Measurements from ENCODE around the gene CEP72.

The CEP72 gene

GRCh38 chr5:619444-619843, 7.3 kb downstream of the CEP72 start:
- no peak for DNase-seq

DNA sequence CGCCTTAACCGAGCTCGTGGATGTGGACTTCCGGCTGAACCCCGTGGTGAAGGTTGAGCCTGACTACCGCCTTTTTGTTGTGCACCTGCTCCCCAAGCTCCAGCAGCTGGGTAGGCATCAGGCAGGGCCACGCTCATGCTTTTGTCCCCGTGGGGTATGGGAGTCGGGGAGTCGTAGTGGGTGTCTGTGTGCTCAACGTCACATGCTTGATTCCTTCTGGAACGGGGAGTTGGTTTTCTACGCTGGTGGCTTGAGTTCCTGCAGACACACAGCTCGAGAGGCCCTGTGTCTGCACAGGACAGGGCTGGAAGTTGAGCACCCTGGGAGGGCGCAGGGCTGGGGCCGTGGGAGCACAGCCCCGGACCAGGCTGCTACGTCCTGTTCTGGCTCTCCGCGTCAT, 8.0 kb downstream of the CEP72 start:
- DNase-seq = no peak

GRCh38 chr5:620586-621180, 8.5 kb downstream of the CEP72 start:
- no peak for DNase-seq

DNA sequence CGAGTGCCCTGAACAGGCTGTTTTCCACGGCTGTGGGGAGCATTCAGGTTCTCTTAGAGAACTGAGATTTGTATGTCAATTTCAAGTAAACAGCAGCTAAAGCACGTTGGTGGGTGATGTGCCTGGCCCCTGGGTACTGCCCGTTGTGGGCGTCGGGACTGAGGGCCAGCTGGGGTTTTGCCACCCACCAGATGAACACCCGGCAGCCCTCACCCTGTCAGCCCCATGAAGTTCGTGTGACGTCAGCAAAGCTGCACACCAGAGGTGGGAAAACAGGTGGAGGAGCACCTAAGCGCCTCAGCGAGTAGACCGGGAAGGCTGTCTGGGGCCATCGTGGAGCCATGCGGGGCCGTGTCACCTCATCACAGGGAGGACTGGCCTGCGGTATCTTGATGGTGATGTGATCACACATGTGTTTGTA, 9.2 kb downstream of the CEP72 start:
- DNase-seq = no peak

- no peak for DNase-seq
Measured at GRCh38 chr5:622359-622758, 10.2 kb downstream of the CEP72 start.

DNA sequence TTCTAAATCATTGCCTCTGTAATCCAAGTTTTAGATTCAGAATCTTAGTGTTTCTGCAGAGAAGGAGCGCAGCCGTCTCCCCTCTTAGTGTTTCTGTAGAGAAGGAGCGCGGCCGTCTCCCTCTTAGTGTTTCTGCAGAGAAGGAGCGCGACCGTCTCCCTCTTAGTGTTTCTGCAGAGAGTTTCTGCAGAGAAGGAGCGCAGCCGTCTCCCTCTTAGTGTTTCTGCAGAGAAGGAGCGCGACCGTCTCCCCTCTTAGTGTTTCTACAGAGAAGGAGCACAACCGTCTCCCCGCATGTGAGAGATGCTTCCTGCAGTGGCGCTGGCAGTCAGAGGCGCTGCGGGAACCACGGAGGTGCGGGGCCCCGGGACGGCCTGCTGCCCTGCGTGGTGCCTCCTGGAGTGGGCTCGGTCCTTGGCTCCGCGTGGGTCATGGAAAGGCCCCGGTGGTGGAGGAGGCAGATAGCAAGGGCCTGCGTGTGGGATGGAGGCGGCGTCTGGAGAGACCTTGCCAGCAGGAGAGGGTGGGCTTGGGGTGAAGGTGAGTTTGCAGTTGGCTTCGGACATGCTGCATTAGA, 10.9 kb downstream of the CEP72 start:
- no peak for DNase-seq

- no peak for DNase-seq
Measured at GRCh38 chr5:623531-623930, 11.4 kb downstream of the CEP72 start.

- DNase-seq = no peak
Measured at GRCh38 chr5:624118-624950, 12.2 kb downstream of the CEP72 start.

DNA sequence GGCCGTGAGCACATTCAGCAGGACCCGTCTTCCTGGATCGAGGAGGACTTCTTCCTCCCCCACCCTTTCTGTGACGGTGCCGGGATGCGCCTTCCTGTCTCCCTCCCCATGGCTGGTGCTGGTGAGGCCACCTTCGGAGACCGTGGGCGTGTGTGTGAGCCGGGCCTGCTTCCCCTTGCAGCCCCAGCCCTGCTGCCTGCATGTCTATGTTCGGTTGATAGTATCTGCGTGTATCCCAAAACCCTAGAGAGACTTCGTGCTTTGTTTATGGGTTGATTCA, 12.8 kb downstream of the CEP72 start:
- no peak for DNase-seq

DNA sequence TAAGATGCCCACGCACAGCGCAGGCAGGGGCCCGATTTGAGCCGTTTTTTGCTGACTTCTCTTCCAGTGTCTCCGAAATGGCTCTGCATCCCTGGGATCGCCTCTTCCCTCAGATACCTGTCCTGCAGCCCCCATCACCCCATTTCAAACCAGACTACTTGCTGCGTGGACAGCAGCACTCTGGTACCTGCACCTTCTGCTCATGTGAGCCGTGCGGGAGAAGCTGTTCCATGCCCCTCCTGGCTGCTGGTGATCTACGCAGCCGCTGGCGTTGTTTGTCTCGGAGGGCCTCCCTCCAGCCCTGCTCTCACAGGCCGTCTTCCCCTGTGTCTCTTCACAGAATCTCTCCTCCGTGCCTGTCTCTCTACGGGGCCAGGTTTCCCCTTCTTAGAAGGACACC, 13.4 kb downstream of the CEP72 start:
- no peak for DNase-seq

DNA sequence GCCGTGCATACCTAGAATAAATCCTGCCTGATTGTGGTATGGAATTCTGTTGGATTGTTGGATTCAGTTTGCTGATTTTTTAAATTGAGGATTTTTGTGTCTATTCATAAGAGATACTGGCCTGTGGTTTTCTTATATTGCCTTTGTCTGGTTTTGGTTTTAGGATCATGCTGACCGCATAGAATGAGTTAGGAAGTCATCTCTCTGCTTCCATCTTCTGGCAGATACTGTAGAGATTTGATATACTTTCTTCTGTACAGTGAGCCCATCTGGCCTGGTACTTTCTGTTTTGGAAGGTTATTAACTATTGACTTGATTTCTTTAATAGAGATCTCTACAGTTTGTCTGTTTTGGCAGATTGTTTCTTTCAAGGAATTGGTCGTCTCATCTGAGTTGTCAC, 14.7 kb downstream of the CEP72 start:
- DNase-seq = no peak

- no peak for DNase-seq
Measured at GRCh38 chr5:627840-628239, 15.7 kb downstream of the CEP72 start.

GRCh38 chr5:628351-629205, 16.4 kb downstream of the CEP72 start:
- peak; percentile 81 for DNase-seq

DNA sequence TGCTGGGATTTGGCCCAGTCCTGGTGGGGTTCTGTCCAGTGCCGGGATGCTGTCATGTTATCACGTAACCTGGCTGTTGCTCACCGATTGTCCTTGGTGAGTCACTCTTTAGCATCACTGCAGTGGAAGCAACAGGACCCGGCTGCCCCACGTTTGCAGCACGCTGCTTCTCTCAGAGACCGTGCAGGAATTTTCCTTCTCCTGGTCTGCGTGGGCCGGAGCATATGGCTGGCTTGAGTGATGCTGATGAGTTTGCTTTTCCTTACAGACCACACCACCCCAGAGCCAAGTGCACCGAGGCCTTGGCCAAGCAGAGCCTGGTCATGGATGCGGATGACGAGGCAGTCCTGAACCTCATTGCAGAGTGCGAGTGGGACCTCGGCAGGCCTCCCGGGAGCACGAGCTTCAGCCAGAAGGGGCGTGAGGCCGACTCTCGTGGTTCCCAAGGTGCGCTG, 21.4 kb downstream of the CEP72 start:
- no peak for DNase-seq

DNA sequence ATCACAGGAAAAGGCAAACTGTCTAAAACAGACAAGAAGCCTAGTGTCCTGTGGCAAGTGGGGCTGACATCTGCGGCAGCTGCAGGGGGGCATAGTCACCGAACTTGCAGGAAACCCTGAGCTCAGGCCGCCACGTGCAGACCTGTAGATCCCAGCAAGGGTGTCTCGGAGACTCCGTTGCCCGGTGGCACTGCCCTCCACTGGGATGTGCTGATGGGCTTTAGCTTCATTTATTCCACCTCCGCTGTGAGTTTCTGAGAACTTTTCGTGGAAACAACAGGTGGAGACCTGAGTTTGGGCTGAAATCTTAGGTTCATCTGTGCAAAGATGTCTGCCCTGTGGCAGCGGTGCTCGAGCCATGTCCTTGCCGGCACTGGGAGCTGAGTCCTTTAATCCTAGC, 22.1 kb downstream of the CEP72 start:
- DNase-seq = no peak

GRCh38 chr5:635306-636055, 23.3 kb downstream of the CEP72 start:
- DNase-seq = no peak

DNA sequence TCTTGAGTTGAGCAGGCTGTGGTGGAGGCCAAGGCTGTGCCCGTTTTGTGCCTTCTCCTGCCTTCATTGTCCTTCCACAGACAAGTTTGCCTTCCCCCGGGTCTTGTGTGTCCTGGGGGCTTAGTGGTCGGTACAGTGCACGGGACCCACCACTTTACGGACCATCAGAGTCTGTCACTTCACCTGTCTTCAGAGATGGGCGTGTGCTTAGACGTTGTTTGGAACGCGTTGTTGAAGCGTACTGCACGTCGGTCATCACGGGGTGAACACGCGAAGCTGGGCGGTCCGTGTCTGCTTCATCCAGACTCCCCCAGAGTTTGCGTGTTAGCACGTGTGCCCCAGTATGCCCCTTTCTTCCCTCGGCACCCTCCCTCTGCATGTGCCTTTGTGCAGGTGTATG, 24.8 kb downstream of the CEP72 start:
- no peak for DNase-seq

- DNase-seq = no peak
Measured at GRCh38 chr5:637581-638450, 25.7 kb downstream of the CEP72 start.

DNA sequence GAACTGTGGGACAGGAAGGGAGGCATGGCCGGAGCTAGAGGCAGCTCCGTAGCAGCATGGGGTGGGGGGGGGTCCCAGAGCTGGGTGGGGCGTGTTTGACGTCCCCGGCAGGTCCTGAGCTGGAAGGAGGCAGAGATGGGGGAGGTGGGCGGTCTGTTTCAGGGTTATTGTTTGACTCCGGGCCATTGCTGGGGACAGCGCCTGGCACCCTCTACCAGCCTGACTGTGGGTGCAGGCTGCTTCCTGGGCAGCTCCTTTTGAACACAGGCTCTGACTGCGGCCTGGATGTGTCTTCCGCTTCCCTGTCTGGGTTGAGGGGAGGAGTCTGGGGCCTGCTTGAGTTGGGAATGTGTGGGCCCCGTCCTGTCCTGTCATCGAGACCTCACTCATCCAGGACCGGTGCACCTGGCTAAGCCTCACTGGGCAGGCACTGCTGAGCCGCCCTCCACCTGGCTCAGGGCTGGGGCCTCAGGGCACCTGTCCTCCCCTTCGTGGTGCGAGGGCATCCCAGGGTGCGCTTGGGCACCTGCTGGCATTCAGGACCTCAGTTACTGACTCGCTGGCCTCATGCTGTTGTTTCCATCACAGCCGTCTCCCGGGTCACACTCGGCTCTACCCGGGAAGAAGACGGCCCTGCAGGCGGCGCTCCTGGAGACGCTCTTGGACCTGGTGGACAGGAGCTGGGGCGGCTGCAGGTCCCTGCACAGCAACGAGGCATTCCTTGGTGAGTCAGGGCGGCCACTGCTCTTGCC, 26.5 kb downstream of the CEP72 start:
- DNase-seq = no peak

GRCh38 chr5:639253-639530, 27.1 kb downstream of the CEP72 start:
- no peak for DNase-seq

GRCh38 chr5:639584-640213, 27.6 kb downstream of the CEP72 start:
- no peak for DNase-seq
